ENCODE data around the gene FAM120A.
"Not testable (repeated sequence)": the region's sequence is repeated elsewhere in the genome, so short reads cannot be mapped to it uniquely, and the experiment has no call there.

FAM120A gene

GRCh38 chr9:93507768-93508167 lies 56.3 kb downstream of the FAM120A start:
- POLR2A ChIA-PET: no interaction called here
- TF ChIP-seq CTCF (IDR thresholded peaks at IDR 0.05; ENCODE audit: control extremely low read depth, extremely low read depth, low read depth, missing control alignments): no peak
- CTCF ChIA-PET: interaction anchor here (1.2 to 1.4 kb wide), 2 partner anchors 12 to 59 kb away, joined by 3 read pairs; no protein-coding TSS in a partner anchor
- DNase-seq (ENCODE audit: extremely low spot score): no peak

GRCh38 chr9:93508207-93508606 lies 56.7 kb downstream of the FAM120A start:
- CTCF ChIA-PET: interaction anchor here (1.0 to 1.4 kb wide), 4 partner anchors 11 to 58 kb away, joined by 3 to 4 read pairs (median 3); no protein-coding TSS in a partner anchor
- POLR2A ChIA-PET: no interaction called here
- no peak for TF ChIP-seq CTCF (IDR thresholded peaks at IDR 0.05; ENCODE audit: control extremely low read depth, extremely low read depth, low read depth, missing control alignments)
- no peak for DNase-seq (ENCODE audit: extremely low spot score)

GRCh38 chr9:93509084-93509483 lies 57.6 kb downstream of the FAM120A start:
- no peak for TF ChIP-seq CTCF (IDR thresholded peaks at IDR 0.05; ENCODE audit: control extremely low read depth, extremely low read depth, low read depth, missing control alignments)
- ChIA-PET CTCF (interaction anchor here (1.0 to 1.4 kb wide), 3 partner anchors 11 to 57 kb away, joined by 3 to 4 read pairs (median 3); no protein-coding TSS in a partner anchor), POLR2A (no interaction called here)
- DNase-seq (ENCODE audit: extremely low spot score): no peak

- TF ChIP-seq CTCF (IDR thresholded peaks at IDR 0.05; ENCODE audit: control extremely low read depth, extremely low read depth, low read depth, missing control alignments): no peak
- CTCF ChIA-PET: no interaction called here
- DNase-seq (ENCODE audit: extremely low spot score): no peak
- POLR2A ChIA-PET: no interaction called here
Measured at GRCh38 chr9:93510041-93510440, 58.6 kb downstream of the FAM120A start.

GRCh38 chr9:93511228-93511627 lies 59.7 kb downstream of the FAM120A start:
- CTCF ChIA-PET; POLR2A ChIA-PET; DNase-seq (ENCODE audit: extremely low spot score): not testable (repeated sequence)

- CTCF ChIA-PET; POLR2A ChIA-PET; DNase-seq (ENCODE audit: extremely low spot score): not testable (repeated sequence)
Measured at GRCh38 chr9:93512170-93512812, 60.8 kb downstream of the FAM120A start.

GRCh38 chr9:93513606-93514005 lies 62.1 kb downstream of the FAM120A start:
- ChIA-PET POLR2A (no interaction called here), CTCF (no interaction called here)
- TF ChIP-seq CTCF (IDR thresholded peaks at IDR 0.05; ENCODE audit: control extremely low read depth, extremely low read depth, low read depth, missing control alignments): no peak
- DNase-seq (ENCODE audit: extremely low spot score): no peak

- CTCF ChIA-PET: interaction anchor here (1.9 kb wide), 1 partner anchor 49 kb away, joined by 8 read pairs; no protein-coding TSS in a partner anchor
- TF ChIP-seq CTCF (IDR thresholded peaks at IDR 0.05; ENCODE audit: control extremely low read depth, extremely low read depth, low read depth, missing control alignments): no peak
- no peak for DNase-seq (ENCODE audit: extremely low spot score)
- POLR2A ChIA-PET: no interaction called here
Measured at GRCh38 chr9:93517331-93517730, 65.8 kb downstream of the FAM120A start.

All from GM10248 (cell line).